ENCODE results near the gene NT5C1B.

Gene NT5C1B

GRCh38 chr2:18550433-18550832 lies 38.9 kb downstream of the NT5C1B start:
- no peak for DNase-seq

DNA sequence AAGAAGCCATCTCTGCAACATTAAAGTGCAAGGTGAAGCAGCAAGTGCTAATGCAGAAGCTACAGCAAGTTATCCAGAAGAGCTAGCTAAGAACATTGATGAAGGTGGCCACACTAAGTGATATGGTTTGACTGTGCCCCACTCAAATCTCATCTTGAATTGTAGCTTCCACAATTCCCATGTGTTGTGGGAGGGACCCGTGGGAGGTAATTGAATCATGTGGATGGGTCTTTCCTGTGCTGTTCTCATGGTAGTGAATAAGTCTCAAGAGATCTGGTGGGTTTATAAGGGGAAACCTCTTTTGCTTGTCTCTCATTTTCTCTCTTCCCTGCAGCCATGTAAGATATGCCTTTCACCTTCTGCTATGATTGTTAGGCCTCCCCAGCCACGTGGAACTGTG lies 40.3 kb downstream of the NT5C1B start:
- no peak for DNase-seq

GRCh38 chr2:18548621-18549020 lies 40.7 kb downstream of the NT5C1B start:
- DNase-seq, result no peak

DNA sequence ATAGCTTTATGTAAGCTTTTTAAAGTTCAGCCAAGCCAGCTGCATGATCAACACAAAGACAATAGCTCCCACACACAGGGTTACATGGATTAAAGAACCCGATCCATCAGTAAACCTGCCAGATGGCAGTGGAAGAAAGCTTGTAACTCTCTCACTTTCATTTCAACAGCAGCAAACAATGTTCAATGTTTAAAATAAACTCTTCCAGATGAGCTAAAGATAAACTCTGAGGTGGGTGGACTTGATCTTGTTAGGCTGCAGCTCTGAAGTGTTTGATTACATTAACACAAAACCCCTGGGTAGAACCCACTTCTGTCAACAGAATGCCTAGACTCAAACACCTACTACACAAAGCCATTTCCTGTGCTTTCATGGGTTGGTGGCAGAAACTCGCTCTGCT lies 42.8 kb downstream of the NT5C1B start:
- DNase-seq, result no peak

DNA sequence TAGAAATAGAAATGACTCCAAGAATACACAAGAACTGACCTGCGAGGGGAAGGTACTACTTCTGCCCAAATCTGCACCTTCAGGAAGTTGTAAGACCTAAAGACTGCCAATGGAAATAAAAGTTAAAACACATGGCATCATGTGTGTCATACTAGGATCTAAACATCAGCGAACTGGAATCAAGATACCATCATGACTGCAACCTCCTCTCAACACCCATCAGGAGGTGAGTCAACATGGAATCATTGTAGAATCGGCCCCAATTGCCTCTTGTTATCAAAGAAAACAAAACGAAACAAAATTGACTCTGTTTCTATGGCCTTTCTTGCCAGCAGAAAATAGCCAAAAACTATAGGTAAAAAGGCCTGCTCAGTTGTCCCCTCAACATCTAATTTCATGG lies 44.0 kb downstream of the NT5C1B start:
- DNase-seq, result no peak

DNA sequence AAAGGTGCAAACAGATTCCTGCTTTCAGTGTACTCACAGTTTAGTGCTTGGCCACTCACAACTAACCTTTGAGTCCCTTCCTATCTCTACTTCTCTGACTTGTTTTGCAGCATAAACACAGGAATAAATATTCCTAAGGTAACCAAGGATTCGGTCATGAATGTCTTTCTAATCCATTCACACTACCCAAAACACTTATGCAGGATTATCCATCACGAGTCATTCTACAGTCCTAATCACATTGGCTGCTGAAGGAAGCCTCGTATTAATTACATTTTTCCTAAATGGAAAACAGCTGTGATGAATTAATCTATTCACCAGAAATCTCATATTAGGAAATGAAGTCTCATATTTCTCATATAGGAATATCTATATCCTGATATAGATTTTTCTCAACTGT lies 45.2 kb downstream of the NT5C1B start:
- no peak for DNase-seq

DNA sequence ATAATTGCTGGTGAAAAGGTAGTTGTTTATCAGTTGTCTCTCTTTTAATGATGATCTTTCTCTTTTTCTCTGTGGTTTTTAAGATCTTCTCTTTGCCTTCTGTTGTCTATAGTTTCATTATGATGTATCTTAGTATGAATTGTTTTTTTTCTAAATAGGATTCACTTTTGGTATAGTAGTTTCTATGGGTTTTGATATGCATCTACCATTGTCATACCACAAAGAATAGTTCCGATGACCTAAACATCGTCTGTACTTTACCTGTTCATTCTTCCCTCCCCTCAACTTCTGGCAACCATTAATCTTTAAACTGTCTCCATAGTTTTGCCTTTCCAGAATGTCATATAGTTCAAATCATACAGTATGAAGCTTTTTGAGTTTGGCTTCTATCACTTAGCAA lies 48.5 kb downstream of the NT5C1B start:
- DNase-seq, result no peak

DNA sequence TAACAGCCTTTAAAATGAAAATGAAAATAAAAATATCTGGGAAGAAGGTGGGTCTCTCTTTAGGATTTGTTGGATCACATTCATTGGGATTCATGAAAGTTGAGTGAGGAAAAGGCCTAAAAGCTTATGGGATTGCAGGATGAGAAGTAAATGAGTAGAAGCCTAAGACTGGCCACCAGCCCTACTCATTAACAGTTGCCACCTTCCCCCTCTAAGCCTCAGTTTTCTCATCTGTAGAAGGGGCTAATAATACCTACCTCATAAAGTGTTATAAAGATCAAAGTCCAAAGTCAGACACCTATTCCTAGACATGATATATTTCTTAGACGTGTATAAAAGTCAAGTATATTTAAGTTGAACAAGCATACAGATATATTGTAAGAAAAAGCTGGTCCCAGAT lies 52.7 kb downstream of the NT5C1B start:
- no peak for DNase-seq

DNA sequence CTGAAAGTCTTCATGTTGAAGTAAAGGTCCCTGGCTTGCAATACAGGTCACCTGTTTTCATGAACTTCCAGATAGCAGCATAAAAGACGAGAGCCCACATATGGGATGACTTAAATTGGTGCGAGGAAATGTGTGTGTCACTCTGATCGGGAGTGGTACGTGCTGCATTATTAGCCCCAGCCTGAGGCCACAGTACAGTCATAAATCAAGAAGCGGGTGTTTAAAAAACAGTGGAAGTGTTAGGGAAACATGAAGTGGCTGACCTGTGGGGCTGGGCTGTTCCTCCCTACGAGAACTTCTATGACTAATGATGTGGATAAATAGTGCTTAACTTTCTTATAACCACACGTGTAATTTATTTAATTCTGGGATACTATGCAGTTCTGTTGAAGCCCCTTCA lies 53.3 kb downstream of the NT5C1B start:
- no peak for DNase-seq

DNA sequence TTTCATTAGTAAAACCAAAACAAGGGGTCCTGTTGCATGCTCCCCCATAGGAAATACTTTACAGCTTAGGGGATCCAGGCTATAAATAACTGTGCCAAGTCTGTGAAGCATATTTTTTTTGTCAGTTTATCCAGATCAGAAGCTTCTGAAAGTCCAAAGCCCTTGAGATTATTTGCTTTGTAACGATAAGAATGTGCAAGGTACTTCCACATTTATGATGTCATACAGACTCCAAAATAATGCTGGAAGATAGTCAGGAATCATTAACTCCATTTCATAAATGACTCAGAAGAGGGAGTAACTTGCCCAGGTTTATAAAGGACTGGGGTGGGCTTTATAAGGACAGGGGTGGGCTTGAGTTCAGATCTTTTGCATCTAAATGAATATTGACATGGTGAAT lies 58.2 kb downstream of the NT5C1B start:
- no peak for DNase-seq

GRCh38 chr2:18527822-18528221 lies 61.5 kb downstream of the NT5C1B start:
- DNase-seq, result no peak

- DNase-seq, result no peak
Observed at GRCh38 chr2:18527326-18527725, 62.0 kb downstream of the NT5C1B start.

- no peak for DNase-seq
Observed at GRCh38 chr2:18526429-18526828, 62.9 kb downstream of the NT5C1B start.

- no peak for DNase-seq
Observed at GRCh38 chr2:18525852-18526251, 63.5 kb downstream of the NT5C1B start.

DNA sequence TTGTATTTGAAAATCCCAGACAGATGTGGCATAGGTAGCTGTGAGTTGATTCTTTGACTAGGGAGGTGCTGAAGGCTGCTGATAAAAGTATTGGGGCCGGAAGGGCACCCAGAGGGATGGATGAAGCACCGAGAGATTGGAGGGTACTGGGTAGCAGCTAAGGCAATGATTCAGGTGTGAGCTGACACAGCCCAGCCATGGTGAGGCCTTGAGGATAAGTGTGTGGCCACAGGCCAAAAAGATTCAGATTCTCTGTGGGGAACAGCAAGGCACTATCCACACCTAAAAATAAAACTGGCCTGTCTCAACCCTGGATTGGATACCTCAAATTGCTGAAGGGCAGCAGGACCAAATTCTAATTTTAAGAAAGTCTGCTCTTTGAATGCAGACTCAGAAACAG lies 64.1 kb downstream of the NT5C1B start:
- no peak for DNase-seq

DNA sequence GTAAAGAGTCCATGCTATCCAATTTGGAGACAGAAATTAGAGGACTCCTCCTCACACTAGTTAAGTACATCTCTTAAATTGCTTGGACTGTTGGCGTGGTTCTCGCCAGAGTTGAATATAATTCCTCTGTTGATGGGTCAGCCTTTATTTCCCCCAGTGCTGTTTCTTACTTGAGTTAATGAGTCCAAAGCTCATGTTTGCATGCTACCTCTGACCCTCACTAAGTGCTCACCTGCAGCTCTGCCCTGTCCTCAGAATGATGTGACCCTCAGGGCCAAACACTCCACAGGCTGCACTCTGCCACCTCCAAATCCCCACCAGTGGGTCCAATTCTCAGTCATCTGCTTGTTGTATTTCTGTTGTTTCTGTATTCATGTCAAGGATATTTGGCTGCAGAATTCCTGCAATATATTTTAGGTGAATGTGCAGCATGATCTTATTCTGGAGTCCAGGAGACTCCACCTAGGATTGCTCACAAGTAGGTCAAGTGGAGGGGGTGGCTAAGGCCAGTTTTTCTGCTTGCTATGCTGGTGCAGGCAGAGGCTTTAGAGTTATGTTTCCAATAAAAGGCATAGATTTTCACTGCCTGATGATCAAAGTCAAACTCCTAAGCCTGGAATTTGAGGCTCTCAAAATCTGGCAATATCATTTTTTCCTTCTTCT lies 66.8 kb downstream of the NT5C1B start:
- no peak for DNase-seq

- DNase-seq, result peak; percentile 64
Observed at GRCh38 chr2:18520451-18521425, 68.6 kb downstream of the NT5C1B start.

- DNase-seq, result no peak
Observed at GRCh38 chr2:18519914-18520450, 69.4 kb downstream of the NT5C1B start.

GRCh38 chr2:18518116-18519111 lies 71.0 kb downstream of the NT5C1B start:
- no peak for DNase-seq

GRCh38 chr2:18517386-18517785 lies 72.0 kb downstream of the NT5C1B start:
- no peak for DNase-seq

DNA sequence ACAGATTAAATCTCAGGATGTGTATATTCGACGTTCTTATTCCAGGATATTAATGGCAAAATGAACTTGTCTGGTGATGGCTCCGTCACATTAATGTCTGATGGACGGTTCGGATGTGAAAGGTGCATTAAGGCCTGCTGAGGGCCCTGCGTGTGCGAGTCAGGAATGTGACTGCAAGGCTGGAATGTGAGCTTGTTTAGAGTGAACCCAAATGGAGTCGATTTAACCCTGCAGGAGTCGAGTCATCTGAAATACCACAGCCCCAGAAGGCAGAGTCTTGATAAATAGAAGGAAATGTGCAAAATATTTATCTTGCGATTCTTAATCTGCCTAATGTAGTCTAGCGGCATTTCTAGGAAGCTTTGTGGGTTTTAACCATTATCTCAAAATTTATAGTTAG lies 73.3 kb downstream of the NT5C1B start:
- DNase-seq, result no peak

- DNase-seq, result no peak
Observed at GRCh38 chr2:18514526-18515461, 74.6 kb downstream of the NT5C1B start.
